HEK293T (cell line): ENCODE data around the gene CDKN2B.

Source experiments
- ARNT ChIP-seq: fragments of 450-650 bp; IDR thresholded peaks from 2 replicates; pipeline ENCODE4 v1.6.1; 2017; ENCODE audit warnings: mild to moderate bottlenecking
- ELF4 ChIP-seq: fragments of 450-650 bp; IDR thresholded peaks from 2 replicates; pipeline ENCODE4 v1.6.1; 2017; ENCODE audit warnings: antibody characterized with exemption
- HDGF ChIP-seq: fragments of 450-650 bp; IDR thresholded peaks from 2 replicates; pipeline ENCODE4 v1.6.1; 2017; ENCODE audit warnings: antibody characterized with exemption, borderline replicate concordance
- NFRKB ChIP-seq: fragments of 450-650 bp; IDR thresholded peaks from 2 replicates; pipeline ENCODE4 v1.6.1; 2016; ENCODE audit warnings: mild to moderate bottlenecking, moderate library complexity
- SP1 ChIP-seq: fragments of 450-650 bp; IDR thresholded peaks from 2 replicates; pipeline ENCODE4 v1.6.1; 2017
- SUZ12 ChIP-seq: fragments of 450-650 bp; IDR thresholded peaks from 2 replicates; pipeline ENCODE4 v1.6.1; 2016; ENCODE audit warnings: mild to moderate bottlenecking

DNA sequence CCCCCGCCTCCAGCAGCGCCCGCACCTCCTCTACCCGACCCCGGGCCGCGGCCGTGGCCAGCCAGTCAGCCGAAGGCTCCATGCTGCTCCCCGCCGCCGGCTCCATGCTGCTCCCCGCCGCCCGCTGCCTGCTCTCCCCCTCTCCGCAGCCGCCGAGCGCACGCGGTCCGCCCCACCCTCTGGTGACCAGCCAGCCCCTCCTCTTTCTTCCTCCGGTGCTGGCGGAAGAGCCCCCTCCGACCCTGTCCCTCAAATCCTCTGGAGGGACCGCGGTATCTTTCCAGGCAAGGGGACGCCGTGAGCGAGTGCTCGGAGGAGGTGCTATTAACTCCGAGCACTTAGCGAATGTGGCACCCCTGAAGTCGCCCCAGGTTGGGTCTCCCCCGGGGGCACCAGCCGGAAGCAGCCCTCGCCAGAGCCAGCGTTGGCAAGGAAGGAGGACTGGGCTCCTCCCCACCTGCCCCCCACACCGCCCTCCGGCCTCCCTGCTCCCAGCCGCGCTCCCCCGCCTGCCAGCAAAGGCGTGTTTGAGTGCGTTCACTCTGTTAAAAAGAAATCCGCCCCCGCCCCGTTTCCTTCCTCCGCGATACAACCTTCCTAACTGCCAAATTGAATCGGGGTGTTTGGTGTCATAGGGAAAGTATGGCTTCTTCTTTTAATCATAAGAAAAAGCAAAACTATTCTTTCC, 34.2 kb downstream of the CDKN2B start:
- TF ChIP-seq SUZ12, result no peak
- no peak for TF ChIP-seq HDGF
- no peak for TF ChIP-seq SP1
- TF ChIP-seq ARNT, result no peak
- TF ChIP-seq ELF4, result no peak
- TF ChIP-seq NFRKB, result no peak
